Panc1 (cell line): ENCODE data around the gene PLB1. TPM values are rescaled to one million over a fixed set of nuclear protein-coding genes. Genes with fewer than 3 reads are reported as not detected.
A peak's percentile ranks its signal among the peaks of the same experiment; 100 is the strongest.

Source experiments
- ATAC-seq: fragments of 200-7000 bp; cut with Tn5 transposase; 2 replicates; pipeline ENCODE4 v1.9.1; 2020; ENCODE audit warnings: mild to moderate bottlenecking, moderate library complexity
- BruUV-seq: library from RNA; stranded (reverse); fragments of 400-500 nt; replicated peaks from 2 replicates; lab custom pipeline; 2021; lab: Mats Ljungman, UMichigan
- CTCF ChIA-PET: fragments of 300-600 bp; sonication (Branson Sonifier 250); formaldehyde crosslinking; loops from one replicate; lab custom pipeline; 2022; ENCODE audit warnings: antibody characterized with exemption; lab: Charles Lee
- POLR2A ChIA-PET: fragments of 300-600 bp; sonication (Branson Sonifier 250); formaldehyde crosslinking; loops from one replicate; lab custom pipeline; 2022; ENCODE audit warnings: antibody characterized with exemption; lab: Charles Lee
- DNase-seq: peaks from one replicate; pipeline ENCODE4 v3.0.0-alpha.2; 2010; ENCODE audit warnings: low read depth, low spot score
- H3K27ac ChIP-seq: 2 replicates; pipeline ENCODE4 v1.5.1; 2011; ENCODE audit warnings: mild to moderate bottlenecking, low read length, inconsistent platforms
- H3K27me3 ChIP-seq: fragments of 200-500 bp; sonication (Bioruptor generic); 2 replicates; pipeline ENCODE4 v1.6.0; 2014; ENCODE audit warnings: low read length, inconsistent platforms; ENCODE audit not compliant: control insufficient read depth, insufficient read depth
- H3K36me3 ChIP-seq: fragments of 200-500 bp; sonication (Bioruptor generic); 2 replicates; pipeline ENCODE4 v1.5.1; 2014; ENCODE audit warnings: inconsistent platforms, mild to moderate bottlenecking, low read length, moderate library complexity; ENCODE audit not compliant: control insufficient read depth, insufficient read depth
- H3K4me1 ChIP-seq: 2 replicates; pipeline ENCODE4 v1.5.1; 2011; ENCODE audit warnings: inconsistent platforms, mild to moderate bottlenecking, low read length, moderate library complexity; ENCODE audit not compliant: control insufficient read depth, insufficient read depth
- H3K4me3 ChIP-seq, 2 experiments: 2 replicates each; pipeline ENCODE4 v1.5.1; 2011 to 2012; ENCODE audit warnings: low read depth in 2 of 2, low read length in 2 of 2, mild to moderate bottlenecking in 2 of 2, inconsistent platforms in 1 of 2, moderate library complexity in 1 of 2
- H3K9me3 ChIP-seq: fragments of 200-500 bp; sonication (Bioruptor generic); 2 replicates; pipeline ENCODE4 v1.5.1; 2014; ENCODE audit warnings: low read depth, mild to moderate bottlenecking, inconsistent platforms, low read length, moderate library complexity; ENCODE audit not compliant: control insufficient read depth, insufficient read depth
- CTCF ChIP-seq: fragments of 450-650 bp; IDR thresholded peaks from 2 replicates; pipeline ENCODE4 v1.5.1; 2017; ENCODE audit warnings: mild to moderate bottlenecking
- POLR2AphosphoS5 ChIP-seq: IDR thresholded peaks from 2 replicates; pipeline ENCODE4 v1.6.1; 2012; ENCODE audit warnings: mild to moderate bottlenecking, low read depth, low read length, moderate library complexity
- REST ChIP-seq, 2 experiments: IDR thresholded peaks; 2 replicates each; pipeline ENCODE4 v1.6.1; 2011 to 2012; ENCODE audit warnings: low read depth in 2 of 2, control low read depth in 1 of 2, low read length in 1 of 2, mild to moderate bottlenecking in 1 of 2, moderate library complexity in 1 of 2; ENCODE audit not compliant: insufficient read depth in 1 of 2
- SIN3A ChIP-seq: IDR thresholded peaks from 2 replicates; pipeline ENCODE4 v1.6.1; 2012; ENCODE audit warnings: low read depth, mild to moderate bottlenecking, low read length, moderate library complexity, borderline replicate concordance; ENCODE audit not compliant: insufficient read depth
- TCF7L2 ChIP-seq: IDR thresholded peaks from 2 replicates; pipeline ENCODE4 v1.6.1; 2011; ENCODE audit warnings: mild to moderate bottlenecking, low read depth, low read length, inconsistent platforms
- in situ Hi-C: cut with HindIII; loops from 2 replicates; pipeline ENCODE4 v1.10.0; 2016; ENCODE audit warnings: low sequenced_read_pairs, low pct_unique_long_range_greater_than_20kb
- intact Hi-C: fragments of 100-400 bp; cut with micrococcal nuclease; formaldehyde crosslinking; loops from one replicate; pipeline ENCODE4 v1.10.0; 2022; ENCODE audit not compliant: unreplicated experiment
- total RNA-seq: library from RNA; stranded (reverse); gene quantifications from one replicate; pipeline ENCODE4 v1.2.1, GENCODE V29; 2021; ENCODE audit not compliant: unreplicated experiment

Gene PLB1
- total RNA-seq, 1 experiment from 2014 or later, result 0.80 TPM

- no TSS peak for BruUV-seq
- POLR2A ChIA-PET, result no interaction called here
- no peak for ATAC-seq
Measured at GRCh38 chr2:28565720-28566295, 69.9 kb downstream of the PLB1 start.

GRCh38 chr2:28566521-28567041 lies 70.7 kb downstream of the PLB1 start:
- POLR2A ChIA-PET, result no interaction called here
- in situ Hi-C loops (no loop called here), intact Hi-C loops (loop anchor here (1.0 kb wide), 1 partner anchor 187 kb away; no protein-coding TSS in a partner anchor)
- no peak for DNase-seq
- no peaks in the 10 kb centered on the region for H3K36me3 ChIP-seq
- TF ChIP-seq REST (IDR thresholded peaks at IDR 0.05; ENCODE audit: insufficient read depth in 1 of 2, low read depth in 2 of 2, low read length in 1 of 2) (no peak), TCF7L2 (0 out of 2 replicates have a peak, but pooled peaks have one; percentile 23), SIN3A (no peak), CTCF (peak; percentile 100), POLR2AphosphoS5 (no peak; the same call in 1 of the 2 replicates)
- H3K27ac ChIP-seq, result peak overlapping the region; percentile 71
- no peaks in the 10 kb centered on the region for H3K27me3 ChIP-seq
- no TSS peak for BruUV-seq
- H3K9me3 ChIP-seq, result peaks cover 11% of the 10 kb centered on the region; the same call in 1 of the 2 replicates
- peak; percentile 95 for ATAC-seq
- H3K4me3 ChIP-seq, result peak overlapping the region; percentile 52 to 77
- H3K4me1 ChIP-seq, result no peaks in the 10 kb centered on the region
- CTCF ChIA-PET, result interaction anchor here (0.6 to 0.7 kb wide), 6 partner anchors 47 to 218 kb away, joined by 3 to 9 read pairs (median 5); no protein-coding TSS in a partner anchor

More at GRCh38 chr2:28565720-28566295, 69.9 kb downstream of the PLB1 start:
- Histone ChIP-seq H3K27me3 (no peaks in the 10 kb centered on the region), H3K4me1 (no peaks in the 10 kb centered on the region), H3K9me3 (peaks cover 9% of the 10 kb centered on the region; the same call in 1 of the 2 replicates), H3K4me3 (peak overlapping the region in 1 of 2 experiments; percentile 77; a peak in 2 of 4 replicates), H3K27ac (no peak overlapping the region), H3K36me3 (no peaks in the 10 kb centered on the region)
- in situ Hi-C loops (no loop called here), intact Hi-C loops (loop anchor here (1.0 kb wide), 1 partner anchor 187 kb away; no protein-coding TSS in a partner anchor)
- CTCF ChIA-PET, result interaction anchor here (0.7 kb wide), 1 partner anchor 219 kb away, joined by 4 read pairs; no protein-coding TSS in a partner anchor
- DNase-seq, result no peak
- TF ChIP-seq CTCF, result no peak
- no peak for TF ChIP-seq POLR2AphosphoS5
- no peak for TF ChIP-seq SIN3A
